22Rv1 (cell line): ENCODE results near the gene TIPIN.

Experiments
- H3K27ac ChIP-seq: fragments of 450-650 bp; 2 replicates; pipeline ENCODE4 v1.5.1; 2017
- ZFX ChIP-seq: fragments of 450-650 bp; IDR thresholded peaks from 2 replicates; pipeline ENCODE4 v1.6.1; 2017; ENCODE audit warnings: antibody characterized with exemption, borderline replicate concordance
- TF ChIP-seq, protein P1 (sequence below): fragments of 450-650 bp; IDR thresholded peaks from 2 replicates; pipeline ENCODE4 v1.5.1; 2017; ENCODE audit warnings: mild to moderate bottlenecking

Gene TIPIN

DNA sequence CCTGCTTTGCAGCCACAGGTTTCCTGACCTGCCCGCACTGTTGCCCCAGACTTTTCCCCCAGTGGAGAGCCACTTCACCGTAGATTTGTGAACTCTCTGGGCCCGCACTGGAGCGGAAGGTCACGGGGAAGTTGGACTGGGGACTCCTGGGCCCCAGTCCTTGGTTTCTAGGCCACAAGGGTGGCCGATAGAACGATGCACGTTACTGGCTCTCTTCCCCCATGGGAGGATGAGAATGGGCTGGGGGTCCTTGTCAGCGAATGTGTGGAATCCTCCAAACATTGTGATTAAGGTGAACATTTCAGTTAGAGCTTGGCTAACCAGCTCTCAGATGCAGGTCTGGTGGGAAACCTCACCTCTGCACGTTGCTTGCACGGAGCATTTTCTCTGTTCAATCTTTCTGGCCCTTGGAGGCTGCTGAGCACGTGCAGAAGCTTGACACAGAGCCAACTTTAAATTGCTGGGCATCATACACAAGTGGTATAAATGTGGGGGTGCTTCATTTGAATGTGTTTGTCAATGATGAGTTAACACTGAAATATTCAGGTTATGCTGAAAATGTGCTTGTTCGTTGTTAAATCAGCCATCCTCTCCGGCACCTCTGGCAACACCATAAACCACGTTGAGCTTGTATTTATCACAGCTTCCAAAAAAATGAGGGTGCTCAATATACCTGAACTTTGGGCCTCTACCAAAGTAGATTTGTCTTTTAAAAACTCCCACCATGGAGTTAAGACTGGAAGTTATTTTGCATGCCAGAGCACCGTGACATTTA lies 62.1 kb downstream of the TIPIN start:
- TF ChIP-seq, protein P1, sequence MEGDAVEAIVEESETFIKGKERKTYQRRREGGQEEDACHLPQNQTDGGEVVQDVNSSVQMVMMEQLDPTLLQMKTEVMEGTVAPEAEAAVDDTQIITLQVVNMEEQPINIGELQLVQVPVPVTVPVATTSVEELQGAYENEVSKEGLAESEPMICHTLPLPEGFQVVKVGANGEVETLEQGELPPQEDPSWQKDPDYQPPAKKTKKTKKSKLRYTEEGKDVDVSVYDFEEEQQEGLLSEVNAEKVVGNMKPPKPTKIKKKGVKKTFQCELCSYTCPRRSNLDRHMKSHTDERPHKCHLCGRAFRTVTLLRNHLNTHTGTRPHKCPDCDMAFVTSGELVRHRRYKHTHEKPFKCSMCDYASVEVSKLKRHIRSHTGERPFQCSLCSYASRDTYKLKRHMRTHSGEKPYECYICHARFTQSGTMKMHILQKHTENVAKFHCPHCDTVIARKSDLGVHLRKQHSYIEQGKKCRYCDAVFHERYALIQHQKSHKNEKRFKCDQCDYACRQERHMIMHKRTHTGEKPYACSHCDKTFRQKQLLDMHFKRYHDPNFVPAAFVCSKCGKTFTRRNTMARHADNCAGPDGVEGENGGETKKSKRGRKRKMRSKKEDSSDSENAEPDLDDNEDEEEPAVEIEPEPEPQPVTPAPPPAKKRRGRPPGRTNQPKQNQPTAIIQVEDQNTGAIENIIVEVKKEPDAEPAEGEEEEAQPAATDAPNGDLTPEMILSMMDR = no peak
- TF ChIP-seq ZFX = no peak
- H3K27ac ChIP-seq = peak overlapping the region; percentile 83

DNA sequence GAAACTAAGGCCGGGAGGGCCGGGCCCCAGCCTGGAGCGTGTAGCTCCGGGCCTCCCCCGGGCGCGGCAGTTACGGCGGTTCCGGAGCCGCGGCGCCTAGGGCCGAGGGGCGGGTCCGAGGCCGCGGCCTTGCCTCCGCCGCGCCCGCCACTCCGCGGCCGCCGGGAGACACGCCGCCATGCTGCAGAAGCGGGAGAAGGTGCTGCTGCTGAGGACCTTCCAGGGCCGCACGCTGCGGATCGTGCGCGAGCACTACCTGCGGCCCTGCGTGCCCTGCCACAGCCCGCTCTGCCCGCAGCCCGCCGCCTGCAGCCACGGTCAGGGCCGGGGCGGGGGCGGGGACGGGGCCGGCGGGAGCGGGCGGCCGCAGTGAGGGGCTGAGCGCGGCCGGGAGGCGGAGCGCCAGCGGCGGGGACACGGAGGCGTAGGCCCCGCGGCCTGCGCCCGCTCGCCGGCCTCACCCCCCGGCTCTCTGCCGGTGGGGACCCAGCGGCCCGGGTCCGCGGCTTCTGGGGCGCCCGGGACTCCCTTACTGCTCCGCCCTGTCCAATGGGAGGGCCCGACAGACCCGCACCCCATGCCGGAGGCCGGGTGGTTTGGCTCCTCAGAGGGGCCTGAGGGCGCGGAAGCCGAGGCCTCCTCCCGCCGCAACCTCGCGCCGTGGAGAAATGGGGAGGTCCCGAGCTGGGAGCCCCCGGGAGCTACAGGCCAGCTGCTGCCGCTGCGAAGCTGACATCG lies 62.9 kb downstream of the TIPIN start, which contains the start of gene DIS3L:
TSS of gene DIS3L (plus strand) at position 150 of the 738 bp plus-strand sequence. CDS start at position 179, 29 bp downstream.
- TF ChIP-seq, protein P1 = no peak
- TF ChIP-seq ZFX = no peak
- peak within 1 kb of the TSS; percentile 83 for H3K27ac ChIP-seq

DNA sequence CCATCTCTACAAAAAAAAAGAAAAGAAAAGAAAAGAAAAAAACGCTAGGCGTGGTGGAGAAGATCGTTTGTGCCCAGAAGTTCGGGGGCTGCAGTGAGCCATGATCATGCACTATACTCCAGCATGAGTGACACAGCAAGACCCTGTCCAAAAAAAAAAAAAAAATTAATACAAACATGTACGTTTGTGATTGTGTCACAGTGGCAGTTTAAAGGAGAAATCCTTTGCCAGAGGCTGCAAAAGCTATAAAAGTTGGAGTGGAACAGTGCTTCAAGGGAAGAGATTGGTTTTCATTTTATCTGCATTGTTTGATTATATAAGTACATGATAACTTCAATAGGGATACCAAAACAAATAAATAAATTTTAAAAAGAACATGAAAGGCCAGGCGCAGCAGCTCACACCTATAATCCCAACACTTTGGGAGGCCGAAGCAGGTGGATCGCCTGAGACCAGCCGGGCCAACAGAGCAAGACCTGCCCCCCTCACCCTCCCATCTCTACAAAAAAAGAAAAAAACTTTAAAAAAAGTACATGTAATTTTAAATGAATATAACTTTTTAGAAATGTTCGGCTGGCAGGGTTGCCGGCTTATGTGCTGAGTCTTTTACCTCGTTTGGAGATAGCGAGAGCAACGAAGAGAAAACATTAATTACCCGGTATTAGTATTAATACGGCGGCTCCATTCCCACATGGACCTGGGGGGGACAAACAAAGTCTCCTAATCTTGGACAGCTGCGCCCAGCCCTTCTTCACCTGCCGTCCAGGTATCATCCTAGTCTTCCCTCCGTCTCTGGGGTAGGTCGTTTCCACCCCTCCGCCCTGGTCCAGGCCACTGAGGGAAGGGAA lies 63.7 kb downstream of the TIPIN start:
- peak overlapping the region; percentile 83 for H3K27ac ChIP-seq
- TF ChIP-seq, protein P1 = no peak
- no peak for TF ChIP-seq ZFX

DNA sequence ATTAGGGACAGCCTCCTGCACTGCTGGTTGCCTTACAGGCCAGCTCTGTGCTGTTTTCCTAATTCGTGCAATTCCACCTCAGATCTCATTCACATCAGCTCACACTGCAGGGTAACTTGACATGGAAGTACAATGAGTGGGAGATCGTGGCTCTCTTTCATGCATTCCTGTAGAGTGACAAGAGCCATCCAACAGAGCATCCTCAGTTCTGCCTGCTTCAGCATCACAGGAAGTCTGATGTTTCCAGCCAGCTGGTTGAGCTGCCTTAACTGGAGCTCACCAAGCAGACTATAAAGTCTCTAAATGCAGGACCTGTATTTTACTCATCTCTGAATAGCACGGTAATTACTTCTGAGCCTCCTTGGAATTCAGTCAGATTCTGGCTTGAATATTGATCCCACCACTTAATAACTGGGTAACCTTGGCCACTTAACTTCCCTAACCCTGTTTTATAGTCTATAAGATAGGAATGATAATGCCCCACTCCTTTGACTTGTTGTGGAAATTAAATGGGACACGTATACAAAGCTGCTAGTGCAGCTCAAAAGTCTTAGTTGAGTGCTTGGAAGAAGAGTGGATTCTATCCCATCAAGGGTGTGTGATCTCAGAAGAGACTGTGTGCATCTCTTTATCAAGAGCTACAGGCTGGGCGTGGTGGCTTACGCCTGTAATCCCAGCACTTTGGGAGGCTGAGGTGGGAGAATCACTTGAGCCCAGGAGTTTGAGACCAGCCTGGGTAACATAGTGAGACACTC lies 64.5 kb downstream of the TIPIN start:
- no peak for TF ChIP-seq ZFX
- TF ChIP-seq, protein P1 = no peak
- peak overlapping the region; percentile 83 for H3K27ac ChIP-seq

DNA sequence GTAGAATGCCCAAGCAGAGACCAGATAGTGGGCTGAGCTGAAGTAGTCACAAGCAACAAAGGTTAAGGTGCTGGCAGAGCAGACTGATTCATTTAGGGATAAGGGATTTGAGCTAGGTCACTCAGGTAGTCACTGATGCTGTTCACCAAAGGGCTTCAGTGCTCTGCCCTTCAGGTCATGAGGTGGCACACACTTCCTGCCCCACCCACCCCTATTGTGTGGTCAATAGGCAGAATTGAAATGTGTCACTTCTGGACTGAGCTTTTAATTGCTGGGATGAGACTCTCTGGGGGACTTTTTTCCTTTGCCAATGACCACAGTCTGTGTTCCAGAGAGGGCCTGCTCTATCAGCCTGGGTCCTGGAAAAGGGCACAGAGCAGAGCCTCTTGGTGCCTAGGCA lies 66.0 kb downstream of the TIPIN start:
- no peak overlapping the region for H3K27ac ChIP-seq
- no peak for TF ChIP-seq ZFX
- TF ChIP-seq, protein P1 = no peak

DNA sequence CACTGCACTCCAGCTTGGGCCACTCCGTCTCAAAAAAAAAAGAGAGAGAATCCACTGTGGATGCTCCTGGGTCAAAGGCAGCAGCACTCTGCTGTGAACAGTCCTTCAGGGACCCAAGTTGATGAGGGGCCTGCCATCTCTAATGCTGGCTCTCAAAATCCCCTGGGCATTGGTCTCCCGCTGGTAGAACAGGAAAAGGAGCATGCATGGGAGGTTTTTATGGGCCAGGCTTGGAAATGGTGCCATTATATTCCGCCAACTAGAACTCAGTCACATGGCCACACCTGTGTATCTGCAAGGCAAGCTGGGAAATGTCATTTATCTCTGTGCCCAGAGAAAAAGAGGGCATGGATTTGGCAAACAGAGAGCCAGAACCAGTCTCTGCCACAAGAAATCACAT lies 66.5 kb downstream of the TIPIN start:
- TF ChIP-seq, protein P1 = no peak
- TF ChIP-seq ZFX = no peak
- H3K27ac ChIP-seq = no peak overlapping the region
